ENCODE results near the gene HSP90B1.

The HSP90B1 gene

DNA sequence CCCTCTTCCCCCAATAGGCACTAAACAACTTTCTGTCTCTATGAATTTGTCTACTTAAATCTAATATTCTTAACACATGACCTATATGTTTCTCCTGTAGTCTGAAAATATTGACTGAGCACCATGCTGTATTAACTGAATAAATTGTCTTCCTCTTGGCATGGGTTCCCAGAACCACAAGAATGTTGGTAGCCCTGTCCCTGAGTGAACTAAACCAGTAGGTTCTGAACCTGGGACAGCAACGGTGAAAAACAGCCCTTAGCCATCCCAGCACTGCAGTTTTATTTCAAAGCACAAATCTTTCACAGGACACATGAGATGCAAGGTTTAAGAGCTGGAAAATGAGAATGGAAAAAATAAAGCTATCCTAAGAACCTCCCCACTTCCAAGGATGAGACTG, 20.4 kb upstream of the HSP90B1 start:
- TF ChIP-seq SIN3A (IDR thresholded peaks at IDR 0.05; ENCODE audit: borderline replicate concordance, insufficient read depth, low read length) (no peak), FOXP2 (optimal IDR thresholded peaks at IDR 0.05; ENCODE audit: borderline replicate concordance, extremely low read depth, extremely low read length, insufficient read depth) (no peak), TAF1 (IDR thresholded peaks at IDR 0.05; ENCODE audit: borderline replicate concordance, insufficient read depth, low read length) (no peak), POLR2AphosphoS5 (IDR thresholded peaks at IDR 0.05; ENCODE audit: low read depth, low read length) (no peak)
- TF ChIP-seq, protein P1, sequence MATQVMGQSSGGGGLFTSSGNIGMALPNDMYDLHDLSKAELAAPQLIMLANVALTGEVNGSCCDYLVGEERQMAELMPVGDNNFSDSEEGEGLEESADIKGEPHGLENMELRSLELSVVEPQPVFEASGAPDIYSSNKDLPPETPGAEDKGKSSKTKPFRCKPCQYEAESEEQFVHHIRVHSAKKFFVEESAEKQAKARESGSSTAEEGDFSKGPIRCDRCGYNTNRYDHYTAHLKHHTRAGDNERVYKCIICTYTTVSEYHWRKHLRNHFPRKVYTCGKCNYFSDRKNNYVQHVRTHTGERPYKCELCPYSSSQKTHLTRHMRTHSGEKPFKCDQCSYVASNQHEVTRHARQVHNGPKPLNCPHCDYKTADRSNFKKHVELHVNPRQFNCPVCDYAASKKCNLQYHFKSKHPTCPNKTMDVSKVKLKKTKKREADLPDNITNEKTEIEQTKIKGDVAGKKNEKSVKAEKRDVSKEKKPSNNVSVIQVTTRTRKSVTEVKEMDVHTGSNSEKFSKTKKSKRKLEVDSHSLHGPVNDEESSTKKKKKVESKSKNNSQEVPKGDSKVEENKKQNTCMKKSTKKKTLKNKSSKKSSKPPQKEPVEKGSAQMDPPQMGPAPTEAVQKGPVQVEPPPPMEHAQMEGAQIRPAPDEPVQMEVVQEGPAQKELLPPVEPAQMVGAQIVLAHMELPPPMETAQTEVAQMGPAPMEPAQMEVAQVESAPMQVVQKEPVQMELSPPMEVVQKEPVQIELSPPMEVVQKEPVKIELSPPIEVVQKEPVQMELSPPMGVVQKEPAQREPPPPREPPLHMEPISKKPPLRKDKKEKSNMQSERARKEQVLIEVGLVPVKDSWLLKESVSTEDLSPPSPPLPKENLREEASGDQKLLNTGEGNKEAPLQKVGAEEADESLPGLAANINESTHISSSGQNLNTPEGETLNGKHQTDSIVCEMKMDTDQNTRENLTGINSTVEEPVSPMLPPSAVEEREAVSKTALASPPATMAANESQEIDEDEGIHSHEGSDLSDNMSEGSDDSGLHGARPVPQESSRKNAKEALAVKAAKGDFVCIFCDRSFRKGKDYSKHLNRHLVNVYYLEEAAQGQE (IDR thresholded peaks at IDR 0.05; ENCODE audit: insufficient read depth in 1 of 2, low read depth in 2 of 2, low read length in 2 of 2) = no peak

DNA sequence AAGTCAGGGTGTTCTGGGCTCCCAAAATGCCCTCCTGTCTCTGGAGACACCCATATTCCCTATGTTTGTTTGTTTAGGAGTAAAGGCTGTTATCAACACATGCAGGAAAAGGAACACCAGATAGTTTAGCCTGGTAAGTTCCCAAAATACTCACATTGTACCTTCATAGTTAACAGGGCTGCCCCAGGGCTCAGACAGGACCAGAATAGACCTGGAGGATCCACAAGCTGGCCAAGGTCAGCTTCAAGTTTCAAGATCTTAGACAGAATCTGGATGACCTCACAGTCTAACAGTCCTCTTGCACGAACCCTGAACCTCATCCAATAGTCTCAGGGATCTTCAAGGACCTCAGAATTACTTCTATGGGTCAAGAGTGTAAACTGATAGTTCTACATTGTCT, 18.1 kb upstream of the HSP90B1 start:
- TF ChIP-seq SIN3A (IDR thresholded peaks at IDR 0.05; ENCODE audit: borderline replicate concordance, insufficient read depth, low read length) (no peak), FOXP2 (optimal IDR thresholded peaks at IDR 0.05; ENCODE audit: borderline replicate concordance, extremely low read depth, extremely low read length, insufficient read depth) (no peak), TAF1 (IDR thresholded peaks at IDR 0.05; ENCODE audit: borderline replicate concordance, insufficient read depth, low read length) (no peak), POLR2AphosphoS5 (IDR thresholded peaks at IDR 0.05; ENCODE audit: low read depth, low read length) (no peak)
- TF ChIP-seq, protein P1 (IDR thresholded peaks at IDR 0.05; ENCODE audit: insufficient read depth in 1 of 2, low read depth in 2 of 2, low read length in 2 of 2) = no peak

DNA sequence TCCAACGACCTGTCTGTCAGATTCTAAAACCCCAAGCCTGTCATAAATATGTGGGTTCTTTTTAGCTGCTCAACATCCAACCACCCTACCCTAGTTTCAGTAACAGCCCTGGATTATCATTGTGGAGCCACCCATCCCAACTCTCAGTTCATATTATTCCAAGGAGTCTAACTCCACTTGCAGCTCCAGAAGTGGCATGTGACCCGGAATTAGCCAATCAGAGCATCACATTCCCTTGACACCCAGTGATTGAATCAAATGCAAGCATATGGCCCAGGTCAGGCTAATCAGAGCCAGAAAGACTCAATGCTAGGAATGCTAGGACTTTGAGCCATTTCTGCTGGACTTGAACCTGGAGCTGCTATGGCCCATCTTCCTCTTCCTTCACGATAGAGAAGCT, 17.1 kb upstream of the HSP90B1 start:
- TF ChIP-seq POLR2AphosphoS5 (IDR thresholded peaks at IDR 0.05; ENCODE audit: low read depth, low read length) (no peak), SIN3A (IDR thresholded peaks at IDR 0.05; ENCODE audit: borderline replicate concordance, insufficient read depth, low read length) (no peak), TAF1 (IDR thresholded peaks at IDR 0.05; ENCODE audit: borderline replicate concordance, insufficient read depth, low read length) (no peak), FOXP2 (optimal IDR thresholded peaks at IDR 0.05; ENCODE audit: borderline replicate concordance, extremely low read depth, extremely low read length, insufficient read depth) (no peak)
- TF ChIP-seq, protein P1 (IDR thresholded peaks at IDR 0.05; ENCODE audit: insufficient read depth in 1 of 2, low read depth in 2 of 2, low read length in 2 of 2) = no peak

DNA sequence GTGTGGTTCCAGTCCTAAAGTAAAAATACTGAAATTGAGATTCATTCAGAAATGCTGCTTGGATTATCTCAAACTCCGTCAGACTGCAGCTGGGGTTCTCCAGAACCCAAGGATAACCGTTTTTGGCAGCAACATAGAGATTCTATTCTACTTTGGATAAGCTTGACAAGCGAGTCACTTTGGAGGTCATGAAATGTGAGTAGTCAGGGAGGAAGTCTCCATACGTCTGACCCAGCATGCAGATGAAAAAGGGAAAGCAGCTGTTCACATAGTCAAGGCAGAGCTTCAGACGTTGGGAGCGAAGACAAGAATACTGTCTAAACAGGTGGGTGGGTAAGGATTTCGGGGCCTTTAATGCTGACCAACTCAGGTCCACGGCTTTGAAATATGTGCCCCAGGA, 14.9 kb upstream of the HSP90B1 start:
- TF ChIP-seq TAF1 (IDR thresholded peaks at IDR 0.05; ENCODE audit: borderline replicate concordance, insufficient read depth, low read length) (no peak), POLR2AphosphoS5 (IDR thresholded peaks at IDR 0.05; ENCODE audit: low read depth, low read length) (no peak), SIN3A (IDR thresholded peaks at IDR 0.05; ENCODE audit: borderline replicate concordance, insufficient read depth, low read length) (no peak), FOXP2 (optimal IDR thresholded peaks at IDR 0.05; ENCODE audit: borderline replicate concordance, extremely low read depth, extremely low read length, insufficient read depth) (no peak)
- TF ChIP-seq, protein P1 (IDR thresholded peaks at IDR 0.05; ENCODE audit: insufficient read depth in 1 of 2, low read depth in 2 of 2, low read length in 2 of 2) = no peak

DNA sequence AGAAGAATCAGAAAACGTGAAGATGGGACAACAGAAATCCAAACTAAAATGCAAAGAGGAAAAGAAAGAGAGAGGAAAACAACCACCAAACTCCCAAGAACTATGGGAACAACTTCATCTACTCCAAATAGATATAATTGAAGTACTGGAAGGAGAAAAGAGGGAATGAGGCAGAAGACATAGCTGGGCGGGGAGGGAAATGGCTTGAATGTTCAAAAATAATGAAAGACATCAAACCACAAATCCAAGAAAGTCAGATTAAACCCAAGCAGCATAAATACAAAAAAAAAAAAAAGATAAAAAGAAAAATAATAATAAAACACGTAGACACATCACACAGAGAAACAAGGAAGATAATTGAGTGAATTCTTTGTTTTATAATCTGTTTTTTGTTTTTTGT, 12.3 kb upstream of the HSP90B1 start:
- TF ChIP-seq POLR2AphosphoS5 (IDR thresholded peaks at IDR 0.05; ENCODE audit: low read depth, low read length) = no peak
- TF ChIP-seq, protein P1 (IDR thresholded peaks at IDR 0.05; ENCODE audit: insufficient read depth in 1 of 2, low read depth in 2 of 2, low read length in 2 of 2) = no peak
- TF ChIP-seq FOXP2 (optimal IDR thresholded peaks at IDR 0.05; ENCODE audit: borderline replicate concordance, extremely low read depth, extremely low read length, insufficient read depth) = no peak
- no peak for TF ChIP-seq TAF1 (IDR thresholded peaks at IDR 0.05; ENCODE audit: borderline replicate concordance, insufficient read depth, low read length)
- no peak for TF ChIP-seq SIN3A (IDR thresholded peaks at IDR 0.05; ENCODE audit: borderline replicate concordance, insufficient read depth, low read length)
